GM04503 (cell line): ENCODE data around the gene ZFYVE9.
"Not testable (repeated sequence)": the region's sequence is repeated elsewhere in the genome, so short reads cannot be mapped to it uniquely, and the experiment has no call there.

ENCODE experiments used
- DNase-seq: peaks from one replicate; pipeline ENCODE4 v3.0.0-alpha.2; 2012; ENCODE audit warnings: low read depth

Gene ZFYVE9

DNA sequence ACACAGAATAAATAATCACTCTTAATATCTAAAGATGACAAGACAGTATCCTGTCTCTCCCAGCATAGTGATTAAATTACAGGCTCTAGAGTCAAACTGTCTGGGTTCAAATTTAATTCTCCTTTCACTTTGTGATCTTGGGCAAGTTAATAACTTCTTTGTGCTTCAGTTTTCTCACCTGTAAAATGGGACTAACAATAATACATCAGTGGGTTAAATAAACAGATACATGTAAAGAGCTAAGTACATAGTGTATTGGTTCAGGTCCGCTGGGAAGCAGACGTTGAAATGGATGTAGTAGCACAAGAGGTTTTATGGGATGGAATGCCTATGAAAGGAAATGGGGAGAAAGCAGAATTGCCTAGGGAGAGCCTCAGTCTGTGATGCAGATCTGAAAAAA is 10.7 kb downstream of the ZFYVE9 start:
- no peak for DNase-seq

GRCh38 chr1:52153010-52153409 is 11.1 kb downstream of the ZFYVE9 start:
- no peak for DNase-seq

- no peak for DNase-seq
Measured at GRCh38 chr1:52153898-52154297, 12.0 kb downstream of the ZFYVE9 start.

DNA sequence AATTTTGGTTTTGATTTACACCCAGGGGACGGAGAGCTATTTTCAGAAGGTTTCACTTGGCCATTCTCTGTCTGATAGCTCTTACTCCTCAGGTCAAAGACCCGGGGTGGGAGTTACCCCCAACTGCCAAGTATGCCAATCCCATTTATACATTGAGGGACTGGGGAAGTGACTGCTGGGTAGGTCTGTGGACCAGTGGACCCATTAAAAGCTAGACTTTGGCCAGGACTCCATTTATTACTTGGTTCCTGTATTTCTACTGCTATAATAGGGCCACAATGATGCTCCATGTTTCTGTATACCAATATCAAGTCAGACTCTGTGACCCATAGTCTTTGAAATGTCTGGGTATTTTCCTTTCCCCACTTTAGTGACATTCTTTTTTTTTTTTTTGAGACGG is 14.6 kb downstream of the ZFYVE9 start:
- no peak for DNase-seq

DNA sequence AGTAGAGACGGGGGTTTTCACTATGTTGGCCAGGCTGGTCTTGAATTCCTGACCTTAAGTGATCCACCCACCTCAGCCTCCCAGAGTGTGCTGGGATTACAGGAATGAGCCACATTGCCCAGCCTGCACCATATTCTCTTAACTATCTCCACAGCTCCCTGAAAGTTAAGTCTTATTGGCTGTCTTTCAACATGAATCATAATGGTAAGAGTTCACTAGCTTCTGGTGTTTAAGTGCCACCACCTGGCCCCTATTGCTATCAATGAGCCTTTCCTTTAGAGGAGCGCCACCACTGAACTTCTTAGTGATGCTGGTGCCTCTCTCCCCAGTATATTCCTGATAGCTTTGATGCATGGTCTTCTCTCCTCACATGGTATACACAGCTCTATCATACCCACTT is 15.7 kb downstream of the ZFYVE9 start:
- DNase-seq: no peak

DNA sequence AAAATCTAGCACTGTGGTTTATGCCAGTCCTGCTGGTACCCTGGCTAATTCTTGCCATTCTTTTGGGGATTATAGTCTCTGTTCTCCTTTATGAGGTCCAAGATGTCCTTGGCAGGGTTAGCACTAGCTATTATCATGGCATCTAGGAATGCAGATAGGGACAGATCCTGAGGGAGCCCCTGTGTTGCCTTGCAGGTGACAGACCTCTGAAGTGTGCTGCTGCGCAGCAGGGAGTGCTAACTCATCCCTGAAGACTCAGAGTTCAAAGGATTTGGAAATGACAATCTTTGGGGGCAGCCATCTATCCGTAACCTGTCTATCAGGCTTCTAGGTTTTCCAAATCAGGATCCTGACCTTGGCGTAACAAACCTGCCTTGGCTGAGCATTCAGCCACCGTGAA is 16.3 kb downstream of the ZFYVE9 start:
- DNase-seq: no peak

DNA sequence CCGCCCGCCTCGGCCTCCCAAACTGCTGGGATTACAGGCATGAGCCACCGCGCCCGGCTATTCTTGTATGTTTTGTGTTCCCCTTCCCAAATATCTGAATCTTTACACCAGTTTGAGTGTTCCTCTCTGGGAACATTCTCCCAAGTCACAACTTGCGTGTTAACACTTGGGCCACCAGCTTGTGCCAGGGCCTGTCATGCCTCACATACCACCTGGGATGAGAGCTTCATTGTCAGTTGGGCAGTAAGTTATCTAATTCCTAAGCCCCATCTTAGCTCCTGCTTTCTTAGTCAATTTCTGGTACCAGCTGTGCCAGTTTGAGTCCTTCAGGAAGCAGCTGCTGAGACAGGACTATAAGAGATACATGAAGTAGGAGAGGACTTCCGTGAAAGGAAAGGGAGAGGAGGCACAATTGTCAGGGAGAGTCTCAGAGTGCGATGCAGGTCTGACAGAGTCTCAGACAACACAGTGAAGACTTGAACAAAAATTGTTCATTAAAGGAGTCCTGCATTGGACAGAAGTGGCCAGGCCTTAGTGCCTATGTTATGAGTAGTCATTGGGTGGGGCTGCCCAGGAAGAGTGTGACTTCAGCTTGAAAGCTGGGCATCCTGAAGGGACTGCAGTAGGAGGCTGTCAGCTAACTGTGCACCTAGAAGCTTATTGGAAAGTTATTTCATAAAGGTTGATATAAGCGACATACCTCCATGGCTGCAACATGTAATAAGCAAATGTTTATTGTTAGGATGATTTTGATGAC is 17.3 kb downstream of the ZFYVE9 start:
- DNase-seq: no peak

DNA sequence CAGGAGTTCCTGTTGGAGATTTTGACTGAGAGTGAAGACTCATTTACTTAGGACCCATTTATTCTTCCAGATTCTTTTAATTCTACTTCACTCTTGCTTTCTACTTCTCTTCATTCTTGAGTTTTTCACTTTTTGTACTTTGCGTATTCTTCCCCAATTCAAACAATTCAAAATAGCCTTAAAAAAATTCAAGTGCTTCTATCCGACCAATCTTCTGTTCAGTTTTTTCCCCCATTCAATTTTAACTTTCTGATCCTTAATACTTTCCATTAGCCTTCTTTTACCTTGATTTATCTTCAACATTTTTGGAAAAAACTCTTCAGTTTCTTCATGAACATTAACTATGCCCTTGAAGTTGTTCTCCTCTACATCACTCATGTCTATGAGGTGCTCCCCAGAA is 21.1 kb downstream of the ZFYVE9 start:
- DNase-seq: no peak

DNA sequence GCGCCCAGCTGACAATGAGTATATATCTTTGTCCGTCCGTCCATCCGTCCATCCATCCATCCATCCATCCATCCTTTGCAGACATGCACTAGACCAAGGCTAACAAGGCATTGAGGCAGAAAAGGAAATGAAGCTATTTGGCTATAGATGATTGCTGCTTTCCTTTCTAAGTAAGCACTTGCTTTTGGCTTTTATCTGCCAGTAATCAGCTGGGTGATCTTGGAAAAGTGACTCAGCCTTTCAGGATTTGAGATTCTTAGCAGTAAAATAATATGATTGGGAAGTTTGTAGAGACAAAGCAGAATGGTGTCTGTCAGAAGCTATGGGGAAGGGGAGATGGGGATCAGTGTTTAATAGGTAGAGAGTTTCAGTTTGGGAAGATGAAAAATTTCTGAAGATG is 22.7 kb downstream of the ZFYVE9 start:
- no peak for DNase-seq

- no peak for DNase-seq
Measured at GRCh38 chr1:52166996-52167753, 25.3 kb downstream of the ZFYVE9 start.

DNA sequence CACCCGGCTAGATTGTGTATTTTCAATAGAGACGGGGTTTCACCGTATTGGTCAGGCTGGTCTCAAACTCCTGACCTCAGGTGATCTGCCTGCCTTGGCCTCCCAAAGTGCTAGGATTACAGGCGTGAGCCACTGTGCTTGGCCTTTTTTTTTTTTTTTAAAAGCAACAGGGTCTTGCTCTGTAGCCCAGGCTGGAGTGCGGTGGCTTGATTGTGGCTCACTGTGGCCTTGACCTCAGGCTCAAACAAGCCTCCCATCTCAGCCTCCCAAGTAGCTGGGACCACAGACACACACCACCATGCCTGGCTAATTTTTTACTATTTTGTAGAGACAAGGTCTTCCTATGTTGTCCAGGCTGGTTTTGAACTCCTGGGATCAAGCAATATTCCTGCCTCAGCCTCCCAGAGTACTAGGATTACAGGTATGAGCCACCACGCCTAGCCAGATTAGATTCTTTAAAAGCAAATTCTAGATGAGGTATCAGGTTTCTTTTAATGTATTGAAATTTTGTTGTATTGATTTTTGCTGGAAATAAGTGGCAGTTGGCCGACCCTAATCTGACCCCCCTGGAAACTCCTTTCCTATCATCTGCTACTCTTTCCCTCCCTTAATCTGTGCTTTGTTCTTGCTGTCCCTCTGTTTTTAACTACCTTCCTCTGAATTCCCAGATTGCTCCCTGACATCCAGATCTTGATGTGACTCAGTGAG is 26.6 kb downstream of the ZFYVE9 start:
- DNase-seq: no peak

DNA sequence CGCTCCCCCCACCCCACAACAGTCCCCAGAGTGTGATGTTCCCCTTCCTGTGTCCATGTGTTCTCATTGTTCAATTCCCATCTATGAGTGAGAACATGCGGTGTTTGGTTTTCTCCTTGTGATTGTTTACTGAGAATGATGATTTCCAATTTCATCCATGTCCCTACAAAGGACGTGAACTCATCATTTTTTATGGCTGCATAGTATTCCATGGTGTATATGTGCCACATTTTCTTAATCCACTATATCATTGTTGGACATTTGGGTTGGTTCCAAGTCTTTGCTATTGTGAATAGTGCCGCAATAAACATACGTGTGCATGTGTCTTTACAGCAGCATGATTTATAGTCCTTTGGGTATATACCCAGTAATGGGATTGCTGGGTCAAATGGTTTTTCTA is 29.3 kb downstream of the ZFYVE9 start:
- DNase-seq: not testable (repeated sequence)

DNA sequence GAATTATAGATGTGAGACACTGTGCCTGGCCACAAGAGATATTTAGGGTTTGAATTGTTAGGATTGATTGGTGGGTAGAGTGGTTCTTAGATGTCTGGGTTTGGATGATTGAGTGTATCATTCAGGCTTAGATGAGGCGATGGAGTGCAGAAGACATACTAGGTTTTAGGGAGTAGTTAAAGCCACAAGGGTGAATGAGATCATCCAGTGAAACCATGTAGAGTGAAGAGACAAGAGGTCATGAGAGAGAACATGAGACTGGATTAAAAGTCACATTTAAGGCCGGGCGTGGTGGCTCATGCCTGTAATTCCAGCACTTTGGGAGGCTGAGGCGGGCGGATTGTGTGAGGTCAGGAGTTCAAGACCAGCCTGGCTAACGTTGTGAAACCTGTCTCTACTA is 37.2 kb downstream of the ZFYVE9 start:
- no peak for DNase-seq

DNA sequence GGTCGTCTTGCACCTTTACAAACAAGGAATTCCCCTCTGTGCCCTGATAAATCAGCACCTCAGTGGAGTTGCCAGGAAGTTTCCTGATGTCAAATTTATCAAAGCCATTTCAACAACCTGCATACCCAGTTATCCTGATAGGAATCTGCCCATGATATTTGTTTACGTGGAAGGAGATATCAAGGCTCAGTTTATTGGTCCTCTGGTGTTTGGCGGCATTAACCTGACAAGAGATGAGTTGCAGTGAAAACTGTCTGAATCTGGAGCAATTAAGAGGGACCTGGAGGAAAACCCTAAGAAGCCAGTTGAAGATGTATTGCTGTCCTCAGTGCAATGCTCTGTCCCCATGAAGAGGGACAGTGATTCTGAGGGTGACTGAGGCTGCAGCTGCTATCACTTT is 38.3 kb downstream of the ZFYVE9 start:
- DNase-seq: no peak

DNA sequence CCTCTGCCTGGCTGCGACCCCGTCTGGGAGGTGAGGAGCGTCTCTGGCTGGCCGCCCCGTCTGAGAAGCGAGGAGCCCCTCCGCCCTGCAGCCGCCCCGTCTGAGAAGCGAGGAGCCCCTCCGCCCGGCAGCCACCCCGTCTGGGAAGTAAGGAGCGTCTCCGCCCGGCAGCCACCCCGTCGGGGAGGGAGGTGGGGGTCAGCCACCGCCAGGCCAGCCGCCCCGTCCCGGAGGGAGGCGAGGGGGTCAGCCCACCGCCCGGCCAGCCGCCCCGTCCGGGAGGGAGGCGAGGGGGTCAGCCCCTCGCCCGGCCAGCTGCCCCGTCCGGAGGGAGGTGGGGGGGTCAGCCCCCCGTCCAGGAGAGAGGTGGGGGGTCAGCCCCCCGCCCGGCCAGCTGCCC is 39.9 kb downstream of the ZFYVE9 start:
- DNase-seq: not testable (repeated sequence)

- DNase-seq: not testable (repeated sequence)
Measured at GRCh38 chr1:52182328-52182727, 40.4 kb downstream of the ZFYVE9 start.

GRCh38 chr1:52182874-52183400 is 41.0 kb downstream of the ZFYVE9 start:
- DNase-seq: no peak

DNA sequence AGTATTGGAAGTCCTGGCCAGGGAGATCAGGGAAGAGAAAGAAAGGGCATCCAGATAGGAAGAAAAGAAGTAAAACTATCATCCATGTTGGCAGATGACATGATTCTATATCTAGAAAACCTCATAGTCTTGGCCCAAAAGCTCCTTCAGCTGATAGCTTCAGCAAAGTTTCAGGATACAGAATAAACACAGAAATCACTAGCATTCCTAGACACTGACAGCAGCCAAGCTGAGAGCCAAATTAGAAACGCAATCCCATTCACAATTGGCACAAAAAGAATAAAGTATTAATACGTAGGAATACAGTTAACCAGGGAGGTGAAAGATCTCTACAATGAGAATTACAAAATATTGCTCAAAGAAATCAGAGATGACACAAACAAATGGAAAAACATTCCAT is 44.6 kb downstream of the ZFYVE9 start:
- no peak for DNase-seq

- DNase-seq: no peak
Measured at GRCh38 chr1:52189898-52190480, 48.1 kb downstream of the ZFYVE9 start.

- no peak for DNase-seq
Measured at GRCh38 chr1:52190500-52191252, 48.8 kb downstream of the ZFYVE9 start.

- DNase-seq: no peak
Measured at GRCh38 chr1:52191395-52191965, 49.6 kb downstream of the ZFYVE9 start.
